Activated T-helper 17 cell treated with anti-CD3 and anti-CD28 coated beads, Interleukin-2, amount 50 U/mL, for 72 hours (primary cell): ENCODE data around the gene BTN1A1. TPM values are rescaled to one million over a fixed set of nuclear protein-coding genes. Genes with fewer than 3 reads are reported as not detected.
"Not testable (repeated sequence)": the region's sequence is repeated elsewhere in the genome, so short reads cannot be mapped to it uniquely, and the experiment has no call there.

Source experiments
- ATAC-seq: fragments of 150-1000 bp; cut with Tn5 transposase; replicated peaks from 2 replicates; pipeline ENCODE4 v1.10.0; 2021; ENCODE audit warnings: mild to moderate bottlenecking, moderate library complexity
- H3K27ac Mint-ChIP-seq: one replicate; pipeline ENCODE4 v1.8.0; 2022; ENCODE audit warnings: mixed read lengths
- H3K27me3 Mint-ChIP-seq: one replicate; pipeline ENCODE4 v1.8.0; 2022; ENCODE audit warnings: mixed read lengths
- H3K36me3 Mint-ChIP-seq: one replicate; pipeline ENCODE4 v1.8.0; 2022; ENCODE audit warnings: low read depth, mild to moderate bottlenecking, mixed read lengths
- H3K4me1 Mint-ChIP-seq: one replicate; pipeline ENCODE4 v1.8.0; 2022; ENCODE audit warnings: mixed read lengths
- H3K4me3 Mint-ChIP-seq: one replicate; pipeline ENCODE4 v1.8.0; 2022; ENCODE audit warnings: mild to moderate bottlenecking, mixed read lengths
- H3K9me3 Mint-ChIP-seq: one replicate; pipeline ENCODE4 v1.8.0; 2022; ENCODE audit warnings: mixed read lengths
- total RNA-seq, 2 donors: library from RNA; stranded (reverse); gene quantifications; one replicate each; pipeline ENCODE4 v1.2.3, GENCODE V29; 2022

The BTN1A1 gene
- total RNA-seq, 2 donors from 2014 or later, result 0.21 TPM; not detected in 1

GRCh38 chr6:26516481-26517427 is 16.7 kb downstream of the BTN1A1 start:
- Mint-ChIP-seq H3K4me1 (peaks cover 7% of the 10 kb centered on the region), H3K27ac (no peak overlapping the region), H3K36me3 (peaks cover 15% of the 10 kb centered on the region), H3K4me3 (no peak overlapping the region), H3K27me3 (no peaks in the 10 kb centered on the region), H3K9me3 (no peaks in the 10 kb centered on the region)
- no peak for ATAC-seq

DNA sequence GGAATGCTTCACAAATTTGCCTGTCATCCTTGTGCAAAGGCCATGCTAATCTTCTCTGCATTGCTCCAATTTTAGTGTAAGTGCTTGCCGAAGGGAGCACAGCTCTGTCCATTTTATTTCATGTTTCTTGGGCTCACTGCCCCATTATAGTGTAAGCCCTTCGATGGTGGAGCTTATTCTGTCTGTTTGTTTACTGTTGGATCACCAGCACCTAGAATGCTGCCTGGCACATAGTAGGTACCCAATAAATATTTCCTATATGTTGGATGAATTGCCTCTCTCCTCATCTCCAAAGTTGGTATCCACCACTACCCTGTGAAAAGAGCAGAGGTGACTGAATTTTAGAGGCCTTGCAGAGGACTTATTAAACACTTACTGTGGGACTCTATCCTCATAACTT is 19.3 kb downstream of the BTN1A1 start:
- Mint-ChIP-seq H3K4me3 (no peak overlapping the region), H3K27me3 (no peaks in the 10 kb centered on the region), H3K4me1 (peaks cover 24% of the 10 kb centered on the region), H3K9me3 (no peaks in the 10 kb centered on the region), H3K36me3 (peaks cover 24% of the 10 kb centered on the region), H3K27ac (no peak overlapping the region)
- no peak for ATAC-seq

DNA sequence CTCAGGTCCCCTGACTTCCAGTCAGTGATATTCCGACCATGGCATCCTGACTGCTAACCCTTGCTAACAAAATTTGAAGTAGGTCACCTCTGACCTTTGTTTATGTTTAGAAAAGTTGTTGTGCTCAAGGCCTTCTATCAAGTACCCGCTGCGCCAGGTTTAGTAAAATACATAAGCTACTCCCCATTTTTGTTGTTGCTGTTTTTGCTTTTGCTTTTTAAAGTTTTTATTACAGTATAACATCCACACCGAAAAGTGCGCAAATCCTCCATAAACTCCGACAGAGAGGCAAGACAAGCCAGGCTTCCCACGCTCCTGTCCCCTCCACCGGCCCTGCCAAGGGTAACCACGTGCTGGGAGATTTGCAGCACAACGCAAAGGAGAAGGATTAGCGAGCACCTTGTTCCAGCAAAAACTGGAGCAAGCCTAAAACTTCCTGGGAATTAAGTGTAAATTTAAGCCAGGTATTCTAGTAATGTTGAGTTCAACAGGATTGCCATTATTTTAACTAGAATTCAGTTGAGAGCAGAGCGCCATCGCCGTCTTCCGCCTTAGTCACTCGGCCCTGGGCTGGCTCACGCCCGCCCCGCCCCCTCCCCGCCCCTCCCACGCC is 20.2 kb downstream of the BTN1A1 start:
- Mint-ChIP-seq H3K27ac (peak overlapping the region; percentile 100), H3K36me3 (peaks cover 24% of the 10 kb centered on the region), H3K27me3 (no peaks in the 10 kb centered on the region), H3K9me3 (no peaks in the 10 kb centered on the region), H3K4me3 (peak overlapping the region; percentile 95), H3K4me1 (peaks cover 24% of the 10 kb centered on the region)
- ATAC-seq, result peak; percentile 20

DNA sequence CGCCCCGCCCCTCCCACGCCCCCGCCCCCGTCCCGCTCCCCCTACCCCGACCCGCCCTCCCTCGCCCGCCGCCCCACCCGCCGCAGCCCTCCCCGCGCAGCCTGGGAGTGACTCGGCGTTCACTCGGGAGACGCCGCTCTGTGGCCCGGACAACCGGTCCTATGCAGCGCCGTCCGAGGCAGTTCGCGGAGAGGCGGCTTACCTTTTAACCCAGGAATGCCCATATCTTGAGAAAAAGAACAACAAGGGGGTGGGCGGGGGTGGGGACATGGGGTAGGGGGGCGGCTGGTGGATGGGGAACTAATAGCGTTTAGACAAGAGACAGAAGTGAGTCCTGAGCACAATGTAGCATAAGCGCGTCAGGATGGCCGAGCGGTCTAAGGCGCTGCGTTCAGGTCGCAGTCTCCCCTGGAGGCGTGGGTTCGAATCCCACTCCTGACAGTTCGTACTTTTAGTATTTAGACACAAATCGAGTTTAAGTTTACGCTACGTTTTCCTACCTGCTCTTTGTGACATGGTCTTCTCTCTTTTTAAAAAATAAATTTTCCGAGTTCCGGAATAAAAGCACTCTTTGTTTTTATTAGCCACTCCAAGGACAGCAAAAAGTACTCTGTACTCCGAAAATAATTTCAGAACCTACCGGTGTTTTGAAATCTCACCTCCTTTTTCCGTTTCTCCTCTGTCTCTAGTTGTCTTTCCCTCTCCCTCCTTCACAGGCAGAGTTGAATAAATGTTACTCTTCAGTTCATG is 20.9 kb downstream of the BTN1A1 start:
- Mint-ChIP-seq H3K9me3 (no peaks in the 10 kb centered on the region), H3K36me3 (peaks cover 24% of the 10 kb centered on the region), H3K27ac (peak overlapping the region; percentile 100), H3K27me3 (no peaks in the 10 kb centered on the region), H3K4me3 (peak overlapping the region; percentile 95), H3K4me1 (peaks cover 27% of the 10 kb centered on the region)
- peak; percentile 80 for ATAC-seq

DNA sequence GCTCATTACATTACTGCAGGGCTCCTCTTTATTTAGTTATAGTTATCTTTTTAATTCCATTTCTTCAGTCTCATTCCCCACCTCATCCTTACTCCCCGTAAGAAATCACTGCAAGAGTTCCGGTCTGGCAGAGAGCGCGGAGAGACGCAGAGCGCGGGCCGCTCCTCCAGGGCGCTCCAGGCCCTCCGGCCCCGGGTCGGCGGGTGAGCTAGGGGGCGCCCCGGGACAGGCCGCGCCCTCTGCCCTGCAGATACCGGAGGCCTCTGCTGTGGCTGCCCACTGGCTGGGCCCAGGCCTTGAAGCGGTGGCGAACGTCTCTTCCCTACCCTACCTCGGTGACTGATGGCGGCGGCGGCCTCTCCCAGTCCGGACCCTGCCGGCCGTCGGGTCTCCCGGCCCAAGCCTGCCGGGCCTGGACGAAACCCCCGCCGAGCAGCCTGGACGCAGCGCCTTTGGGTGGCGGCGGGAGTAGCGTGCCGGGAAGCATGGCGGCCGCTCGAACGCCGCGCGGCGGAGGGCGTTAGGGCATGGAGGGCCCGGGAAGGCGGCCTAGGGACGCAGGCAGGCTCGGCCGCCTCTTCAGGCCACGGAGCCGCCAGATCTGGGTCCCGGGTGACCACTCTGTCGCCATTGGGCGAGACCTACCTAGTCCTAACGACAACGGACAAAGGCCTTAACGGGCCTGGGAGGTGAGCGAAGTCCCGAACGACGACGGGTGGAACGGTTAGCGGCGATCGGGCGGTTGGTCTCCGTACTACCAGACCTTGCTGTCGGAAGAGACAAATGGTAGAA is 21.7 kb downstream of the BTN1A1 start:
- Mint-ChIP-seq H3K36me3 (peaks cover 24% of the 10 kb centered on the region), H3K27ac (peak overlapping the region; percentile 100), H3K4me1 (peaks cover 27% of the 10 kb centered on the region), H3K9me3 (no peaks in the 10 kb centered on the region), H3K4me3 (peak overlapping the region; percentile 95), H3K27me3 (no peaks in the 10 kb centered on the region)
- peak; percentile 88 for ATAC-seq

GRCh38 chr6:26522486-26523228 is 22.6 kb downstream of the BTN1A1 start:
- H3K27me3 Mint-ChIP-seq, H3K9me3 Mint-ChIP-seq, ATAC-seq: not testable (repeated sequence)
- peak overlapping the region; percentile 96 for H3K27ac Mint-ChIP-seq
- H3K36me3 Mint-ChIP-seq, result peaks cover 24% of the 10 kb centered on the region
- H3K4me3 Mint-ChIP-seq, result peak overlapping the region; percentile 95
- peaks cover 27% of the 10 kb centered on the region for H3K4me1 Mint-ChIP-seq

DNA sequence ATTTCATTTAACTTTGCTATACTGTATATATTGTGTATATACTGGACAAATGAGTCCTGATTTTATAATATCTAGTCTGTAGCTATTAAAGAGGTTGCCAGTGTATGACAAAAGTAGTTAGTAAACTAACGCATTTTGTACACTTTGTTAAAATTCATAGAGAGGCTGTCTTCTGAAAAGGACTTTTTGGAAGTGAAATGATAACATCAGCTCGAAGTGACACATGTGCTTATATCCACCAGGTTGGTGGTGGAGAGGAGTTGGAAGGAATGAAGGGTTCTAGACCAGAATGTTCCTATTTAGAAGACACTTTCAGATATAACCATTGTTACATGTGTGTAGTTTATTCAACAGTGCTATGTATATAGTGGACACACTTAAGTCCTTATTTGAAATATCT is 24.2 kb downstream of the BTN1A1 start:
- H3K4me3 Mint-ChIP-seq, H3K27ac Mint-ChIP-seq, H3K9me3 Mint-ChIP-seq, H3K27me3 Mint-ChIP-seq, ATAC-seq: not testable (repeated sequence)
- Mint-ChIP-seq H3K4me1 (peaks cover 27% of the 10 kb centered on the region), H3K36me3 (peaks cover 24% of the 10 kb centered on the region)

- no peak overlapping the region for H3K27ac Mint-ChIP-seq
- H3K36me3 Mint-ChIP-seq, result peaks cover 24% of the 10 kb centered on the region
- peaks cover 27% of the 10 kb centered on the region for H3K4me1 Mint-ChIP-seq
- H3K4me3 Mint-ChIP-seq, result no peak overlapping the region
- H3K9me3 Mint-ChIP-seq, result no peaks in the 10 kb centered on the region
- no peaks in the 10 kb centered on the region for H3K27me3 Mint-ChIP-seq
- no peak for ATAC-seq
Measured at GRCh38 chr6:26524722-26525370, 24.7 kb downstream of the BTN1A1 start.

GRCh38 chr6:26525838-26526237 is 25.7 kb downstream of the BTN1A1 start:
- H3K9me3 Mint-ChIP-seq, result no peaks in the 10 kb centered on the region
- H3K36me3 Mint-ChIP-seq, result peaks cover 17% of the 10 kb centered on the region
- H3K4me3 Mint-ChIP-seq, result no peak overlapping the region
- no peak for ATAC-seq
- H3K27me3 Mint-ChIP-seq, result no peaks in the 10 kb centered on the region
- H3K27ac Mint-ChIP-seq, result no peak overlapping the region
- H3K4me1 Mint-ChIP-seq, result peaks cover 27% of the 10 kb centered on the region

DNA sequence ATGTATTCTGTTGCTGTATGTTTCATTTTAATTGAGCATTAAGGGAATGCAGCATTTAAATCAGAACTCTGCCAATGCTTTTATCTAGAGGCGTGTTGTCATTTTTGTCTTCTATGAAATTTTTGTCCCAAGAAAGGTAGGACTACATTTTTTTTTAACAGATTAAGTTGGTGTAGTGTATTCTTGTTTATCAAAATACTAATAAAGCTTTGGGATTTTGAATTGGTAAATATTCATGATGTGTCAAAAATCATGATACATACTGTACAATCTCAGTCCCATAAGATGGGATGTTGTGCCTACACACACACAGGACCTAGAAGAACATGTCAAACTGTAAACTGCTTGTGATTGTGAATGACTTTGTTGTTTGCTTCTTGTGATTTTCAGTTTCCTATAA is 26.8 kb downstream of the BTN1A1 start:
- H3K9me3 Mint-ChIP-seq, result peaks cover 3% of the 10 kb centered on the region
- peaks cover 8% of the 10 kb centered on the region for H3K36me3 Mint-ChIP-seq
- H3K27me3 Mint-ChIP-seq, result no peaks in the 10 kb centered on the region
- no peak for ATAC-seq
- no peak overlapping the region for H3K4me3 Mint-ChIP-seq
- no peak overlapping the region for H3K27ac Mint-ChIP-seq
- peaks cover 26% of the 10 kb centered on the region for H3K4me1 Mint-ChIP-seq

DNA sequence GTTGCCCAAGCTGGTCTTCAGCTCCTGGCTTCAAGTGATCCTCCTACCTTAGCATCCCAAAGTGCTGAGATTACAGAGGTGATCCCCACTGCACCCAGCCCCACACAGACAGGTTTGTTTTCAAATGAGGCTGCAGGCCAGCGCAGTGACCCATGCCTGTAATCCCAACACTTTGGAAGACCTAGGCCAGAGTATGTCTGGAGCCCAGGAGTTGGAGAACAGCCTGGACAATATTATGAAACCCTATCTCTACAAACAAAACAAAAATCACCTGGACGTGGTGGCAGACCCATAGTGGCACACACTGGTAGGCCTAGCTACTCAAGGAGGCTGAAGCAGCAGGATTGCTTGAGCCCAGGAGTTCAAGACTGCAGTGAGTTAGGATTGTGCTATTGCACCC is 30.1 kb downstream of the BTN1A1 start:
- peaks cover 11% of the 10 kb centered on the region for H3K36me3 Mint-ChIP-seq
- H3K4me1 Mint-ChIP-seq, result peaks cover 26% of the 10 kb centered on the region
- peaks cover 3% of the 10 kb centered on the region for H3K9me3 Mint-ChIP-seq
- H3K27ac Mint-ChIP-seq, result no peak overlapping the region
- ATAC-seq, result no peak
- H3K4me3 Mint-ChIP-seq, result no peak overlapping the region
- no peaks in the 10 kb centered on the region for H3K27me3 Mint-ChIP-seq

GRCh38 chr6:26531897-26532296 is 31.8 kb downstream of the BTN1A1 start:
- Mint-ChIP-seq H3K9me3 (peaks cover 3% of the 10 kb centered on the region), H3K36me3 (peaks cover 12% of the 10 kb centered on the region), H3K4me1 (peaks cover 22% of the 10 kb centered on the region), H3K27me3 (no peaks in the 10 kb centered on the region), H3K27ac (peak overlapping the region; percentile 97), H3K4me3 (peak overlapping the region; percentile 89)
- no peak for ATAC-seq
